Measurements from ENCODE around the gene CLDN34.

CLDN34 gene

GRCh38 chrX:10017872-10018271, 50.7 kb downstream of the CLDN34 start:
- DNase-seq, result no peak
